ENCODE measurements around the gene HHATL.

DNA sequence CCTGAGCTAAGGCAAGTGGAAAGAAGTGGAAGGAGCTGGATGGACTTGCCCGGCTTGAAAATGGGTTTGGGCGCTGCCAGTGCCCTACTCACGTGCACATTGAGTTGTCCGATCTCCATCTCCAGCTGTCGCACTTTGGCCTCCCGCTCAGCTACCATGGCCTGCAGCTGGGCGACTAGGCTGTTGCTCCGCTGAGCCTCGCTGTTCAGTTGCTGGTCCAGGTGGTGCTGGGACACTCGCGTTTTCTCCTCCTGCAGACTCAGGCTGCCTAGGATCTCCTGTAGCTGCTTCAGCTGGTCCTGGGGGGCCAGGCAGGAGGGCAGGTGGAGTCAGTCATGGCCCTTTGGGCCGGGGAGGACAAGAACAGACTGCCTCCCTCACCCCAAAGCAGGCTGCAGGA is 33.0 kb upstream of the HHATL start:
- TF ChIP-seq SRF (IDR thresholded peaks at IDR 0.05; ENCODE audit: low read depth, low read length) (no peak), BACH1 (IDR thresholded peaks at IDR 0.05; ENCODE audit: low read length) (no peak), RBBP5 (IDR thresholded peaks at IDR 0.05; ENCODE audit: borderline replicate concordance, low read depth, low read length) (no peak), POLR2A (IDR thresholded peaks at IDR 0.05; ENCODE audit: control extremely low read depth in 1 of 2, low read depth in 2 of 2, low read length in 2 of 2) (no peak), EP300 (IDR thresholded peaks at IDR 0.05; ENCODE audit: borderline replicate concordance in 1 of 2, low read depth in 2 of 2, low read length in 2 of 2) (no peak), CHD2 (IDR thresholded peaks at IDR 0.05; ENCODE audit: low read length) (no peak), EZH2 (IDR thresholded peaks at IDR 0.05; ENCODE audit: low read depth, low read length, severe bottlenecking) (no peak), TAF1 (IDR thresholded peaks at IDR 0.05; ENCODE audit: low read depth, low read length) (no peak)
- TF ChIP-seq, protein P1, sequence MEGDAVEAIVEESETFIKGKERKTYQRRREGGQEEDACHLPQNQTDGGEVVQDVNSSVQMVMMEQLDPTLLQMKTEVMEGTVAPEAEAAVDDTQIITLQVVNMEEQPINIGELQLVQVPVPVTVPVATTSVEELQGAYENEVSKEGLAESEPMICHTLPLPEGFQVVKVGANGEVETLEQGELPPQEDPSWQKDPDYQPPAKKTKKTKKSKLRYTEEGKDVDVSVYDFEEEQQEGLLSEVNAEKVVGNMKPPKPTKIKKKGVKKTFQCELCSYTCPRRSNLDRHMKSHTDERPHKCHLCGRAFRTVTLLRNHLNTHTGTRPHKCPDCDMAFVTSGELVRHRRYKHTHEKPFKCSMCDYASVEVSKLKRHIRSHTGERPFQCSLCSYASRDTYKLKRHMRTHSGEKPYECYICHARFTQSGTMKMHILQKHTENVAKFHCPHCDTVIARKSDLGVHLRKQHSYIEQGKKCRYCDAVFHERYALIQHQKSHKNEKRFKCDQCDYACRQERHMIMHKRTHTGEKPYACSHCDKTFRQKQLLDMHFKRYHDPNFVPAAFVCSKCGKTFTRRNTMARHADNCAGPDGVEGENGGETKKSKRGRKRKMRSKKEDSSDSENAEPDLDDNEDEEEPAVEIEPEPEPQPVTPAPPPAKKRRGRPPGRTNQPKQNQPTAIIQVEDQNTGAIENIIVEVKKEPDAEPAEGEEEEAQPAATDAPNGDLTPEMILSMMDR (IDR thresholded peaks at IDR 0.05; ENCODE audit: control extremely low read depth in 1 of 3, insufficient read depth in 1 of 3, low read depth in 1 of 3, low read length in 3 of 3): no peak
- TF ChIP-seq, protein P2, sequence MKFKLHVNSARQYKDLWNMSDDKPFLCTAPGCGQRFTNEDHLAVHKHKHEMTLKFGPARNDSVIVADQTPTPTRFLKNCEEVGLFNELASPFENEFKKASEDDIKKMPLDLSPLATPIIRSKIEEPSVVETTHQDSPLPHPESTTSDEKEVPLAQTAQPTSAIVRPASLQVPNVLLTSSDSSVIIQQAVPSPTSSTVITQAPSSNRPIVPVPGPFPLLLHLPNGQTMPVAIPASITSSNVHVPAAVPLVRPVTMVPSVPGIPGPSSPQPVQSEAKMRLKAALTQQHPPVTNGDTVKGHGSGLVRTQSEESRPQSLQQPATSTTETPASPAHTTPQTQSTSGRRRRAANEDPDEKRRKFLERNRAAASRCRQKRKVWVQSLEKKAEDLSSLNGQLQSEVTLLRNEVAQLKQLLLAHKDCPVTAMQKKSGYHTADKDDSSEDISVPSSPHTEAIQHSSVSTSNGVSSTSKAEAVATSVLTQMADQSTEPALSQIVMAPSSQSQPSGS (IDR thresholded peaks at IDR 0.05; ENCODE audit: low read length): no peak
- TF ChIP-seq, protein P3, sequence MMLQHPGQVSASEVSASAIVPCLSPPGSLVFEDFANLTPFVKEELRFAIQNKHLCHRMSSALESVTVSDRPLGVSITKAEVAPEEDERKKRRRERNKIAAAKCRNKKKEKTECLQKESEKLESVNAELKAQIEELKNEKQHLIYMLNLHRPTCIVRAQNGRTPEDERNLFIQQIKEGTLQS (IDR thresholded peaks at IDR 0.05; ENCODE audit: insufficient read depth, low read depth, low read length): no peak
